Cortex of kidney (tissue), 1 donor: ENCODE results near the gene GASK1B.

ENCODE experiments used
- DNase-seq: peaks from one replicate; lab custom pipeline; 2025; lab: John Stamatoyannopoulos, UW

Gene GASK1B

DNA sequence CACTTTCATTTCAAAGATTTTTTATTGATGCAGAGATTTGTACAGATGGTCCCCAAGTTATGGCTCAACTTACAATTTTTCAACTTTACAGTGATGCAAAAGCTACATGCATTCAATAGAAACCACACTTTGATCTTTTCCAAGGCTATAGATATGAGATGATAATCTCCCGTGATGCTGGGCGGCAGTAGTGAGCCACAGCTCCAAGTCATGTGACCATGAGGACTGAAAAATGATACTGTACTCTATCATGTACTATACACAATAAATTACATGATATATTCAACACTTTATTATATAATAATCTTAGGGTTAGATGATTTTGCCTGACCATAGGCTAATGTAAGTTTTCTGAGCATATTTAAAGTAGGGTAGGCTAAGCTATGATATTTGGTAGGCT, 14.0 kb upstream of the GASK1B start:
- DNase-seq = no peak

DNA sequence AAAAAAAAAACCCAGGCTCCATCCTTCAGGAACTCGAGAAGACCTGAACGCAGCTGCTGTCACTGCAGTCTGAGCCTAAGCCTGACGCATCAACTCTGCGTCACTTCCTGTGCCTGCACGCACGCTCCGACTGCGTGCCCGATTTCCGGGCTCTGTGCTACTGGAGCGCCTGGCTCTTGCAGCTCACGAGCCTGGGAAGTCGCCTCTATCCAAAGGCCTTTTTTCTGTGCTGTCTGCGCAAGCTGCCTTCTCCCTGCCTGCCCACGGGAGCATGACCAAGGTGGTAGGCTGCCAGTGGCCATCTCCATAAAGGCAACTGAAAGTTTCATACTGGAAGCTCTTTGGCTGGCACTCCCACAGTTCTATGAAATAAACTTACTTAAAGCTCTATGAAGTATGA, 9.9 kb upstream of the GASK1B start:
- DNase-seq = no peak

DNA sequence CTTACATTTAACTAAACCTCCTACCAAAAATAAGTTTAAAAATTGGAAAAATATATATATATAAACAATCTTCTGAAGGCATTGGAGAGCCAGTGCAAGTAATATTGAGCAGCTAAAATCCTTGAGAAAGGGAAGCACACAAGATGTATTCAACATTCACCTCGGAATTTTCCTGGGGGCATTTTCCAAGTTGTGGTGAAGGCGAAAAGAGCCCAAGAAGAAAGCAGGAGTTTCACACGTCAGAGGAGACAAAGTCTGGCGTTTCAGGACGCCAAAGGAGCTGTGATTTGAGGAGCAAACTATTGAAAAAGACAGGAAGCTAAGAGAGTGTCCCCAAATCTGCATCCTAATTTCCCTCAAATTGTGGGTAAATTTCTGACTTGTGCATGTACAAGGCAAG, 9.1 kb upstream of the GASK1B start:
- no peak for DNase-seq

DNA sequence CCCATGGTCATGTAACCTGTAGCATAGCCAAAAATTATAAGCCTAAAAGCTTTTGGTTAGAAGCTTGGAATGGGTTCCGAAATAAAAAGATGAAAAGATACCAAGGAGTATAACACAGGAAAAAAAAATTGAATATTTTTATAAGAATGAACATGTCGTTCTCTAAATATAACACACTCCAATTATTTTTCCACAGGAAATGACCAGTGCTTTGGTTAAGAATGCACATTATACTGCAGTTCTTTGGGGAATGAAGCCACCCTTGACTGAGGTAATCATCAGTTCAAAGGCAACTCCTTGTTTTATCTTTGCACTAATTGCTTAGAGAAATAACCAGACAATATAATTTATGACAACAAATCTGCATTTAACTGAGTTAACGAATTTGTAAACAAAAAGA, 6.6 kb upstream of the GASK1B start:
- DNase-seq = no peak

DNA sequence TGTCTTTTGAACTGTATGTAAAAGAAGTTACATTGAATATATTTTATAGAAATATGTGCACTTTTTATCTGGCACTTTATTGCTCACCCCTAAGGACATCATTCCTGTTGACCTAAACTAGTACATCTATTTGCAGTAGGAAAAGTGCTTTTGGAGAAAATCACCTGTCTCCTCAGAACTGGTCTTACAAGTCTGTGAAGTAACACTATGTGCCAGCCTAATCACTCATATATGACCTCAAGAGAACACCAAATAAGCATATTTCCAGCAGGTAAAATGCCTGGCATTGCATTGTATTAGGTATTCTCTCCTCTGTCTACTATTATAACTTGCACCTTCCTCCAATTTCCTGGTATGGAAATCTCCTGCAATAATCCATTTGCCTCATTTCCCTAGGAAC, 4.0 kb upstream of the GASK1B start:
- no peak for DNase-seq

DNA sequence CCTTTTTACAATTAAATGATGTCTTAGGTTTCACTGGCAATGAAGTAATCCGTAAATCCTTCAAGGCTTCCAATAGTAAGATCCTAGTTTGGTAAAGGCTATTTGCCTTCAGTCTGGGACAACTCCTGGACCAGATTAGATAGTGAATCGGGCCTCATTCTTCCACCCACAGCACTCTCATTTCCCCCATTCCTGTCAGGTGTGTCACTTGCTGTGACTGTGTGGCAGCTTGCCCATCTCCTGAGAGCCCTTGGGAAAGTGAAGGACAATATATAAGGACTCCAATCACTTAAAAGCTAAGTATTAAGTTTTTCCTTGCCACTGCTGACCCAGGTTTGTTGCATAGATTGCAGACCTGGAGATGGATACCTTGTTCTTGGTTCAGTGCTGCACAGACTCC, 3.3 kb upstream of the GASK1B start:
- no peak for DNase-seq

DNA sequence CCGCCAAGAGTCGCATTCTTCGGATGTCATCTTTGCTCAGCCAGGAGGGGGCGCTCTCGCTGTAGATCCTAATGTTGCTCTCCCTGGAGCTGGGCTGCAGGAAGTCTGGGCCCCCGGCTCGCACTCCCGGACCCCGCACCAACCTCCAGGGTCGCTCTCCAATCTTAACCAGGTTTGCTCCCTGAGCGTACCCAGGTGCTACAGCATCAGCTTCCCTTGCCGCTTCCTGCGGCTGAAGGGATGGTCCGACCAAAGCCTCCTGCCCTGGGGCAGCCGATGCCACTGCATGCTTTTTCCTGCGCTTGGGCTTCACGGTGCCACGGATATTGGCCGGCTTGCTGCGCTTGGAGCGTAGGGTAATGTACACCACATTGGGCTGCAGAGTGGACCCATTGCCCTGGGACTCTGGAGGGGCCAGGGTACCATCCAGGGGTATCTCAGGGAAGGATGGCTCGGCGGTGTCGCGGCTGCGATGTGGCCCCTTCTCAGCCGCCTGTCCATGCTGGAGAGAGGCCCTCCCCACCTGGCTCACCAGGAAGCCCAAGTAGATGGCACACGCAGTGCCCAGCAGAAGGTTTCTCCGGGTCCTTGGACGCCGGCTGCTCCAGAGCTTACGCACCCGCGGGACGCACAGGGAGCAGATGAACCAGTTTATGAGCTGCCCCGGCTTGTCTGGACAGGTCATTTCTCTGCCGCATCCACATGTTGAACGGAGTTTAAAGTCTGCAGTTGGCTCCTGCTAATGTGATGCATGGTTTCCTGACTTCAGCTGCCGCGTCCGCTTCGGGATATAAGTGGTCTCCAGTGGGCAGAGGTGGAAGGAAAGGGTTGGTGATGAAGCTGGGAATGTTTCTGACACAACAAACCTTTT, 1.9 kb downstream of the GASK1B start:
- no peak for DNase-seq

DNA sequence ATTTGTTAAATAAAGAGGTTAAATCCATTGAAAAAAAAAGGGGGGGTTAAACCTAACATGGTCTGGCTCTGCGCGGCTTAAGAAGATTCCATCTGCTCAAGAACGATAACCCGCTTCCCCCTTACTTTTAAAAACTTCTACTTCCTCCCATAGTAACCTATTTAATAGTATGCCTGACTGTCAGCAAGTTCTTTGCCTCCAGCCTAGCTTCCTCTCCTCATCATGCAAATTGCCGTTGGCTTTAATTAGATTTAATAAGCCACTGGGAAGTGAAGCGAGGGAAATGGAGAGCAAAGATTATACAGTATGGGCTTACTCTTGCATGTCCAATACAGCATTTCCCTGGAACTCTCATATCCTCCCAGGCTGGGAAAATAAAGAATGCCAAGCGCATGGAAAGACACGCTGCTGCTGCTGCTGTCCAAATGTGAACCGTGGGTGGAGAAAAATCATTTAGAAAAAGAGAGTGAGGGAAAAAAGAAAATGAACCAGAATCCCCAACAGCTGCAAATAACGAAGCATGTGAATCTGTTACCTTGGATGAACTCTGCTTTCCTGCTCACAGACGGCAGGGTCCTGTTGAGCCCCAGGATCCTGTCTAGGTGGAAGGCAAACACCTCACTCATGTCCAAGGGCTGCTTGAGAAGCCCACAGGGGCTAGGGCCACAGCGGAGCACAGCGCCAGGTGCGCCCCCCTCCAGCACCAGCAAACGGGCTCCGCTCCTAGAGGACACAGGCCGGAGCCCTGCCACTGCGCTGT, 2.7 kb downstream of the GASK1B start:
- DNase-seq = no peak

DNA sequence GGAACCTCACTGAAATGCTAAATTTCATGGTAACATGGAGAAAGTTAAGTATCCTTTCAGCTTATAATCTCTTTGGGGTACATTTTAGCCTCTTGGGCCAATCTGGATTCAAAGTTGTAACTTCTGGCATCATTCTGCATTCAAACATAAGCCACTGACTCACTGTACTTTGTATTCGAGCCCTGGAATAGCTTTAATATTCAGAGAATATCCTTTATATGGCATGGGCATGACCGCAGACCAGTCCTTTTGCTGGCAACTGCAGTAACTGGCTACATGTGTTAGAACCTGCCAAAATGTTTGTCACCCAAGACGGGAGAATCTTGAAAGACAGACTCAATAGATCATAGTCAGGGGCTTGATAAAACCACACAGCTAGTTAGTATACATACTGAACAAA, 3.3 kb downstream of the GASK1B start:
- DNase-seq = no peak

DNA sequence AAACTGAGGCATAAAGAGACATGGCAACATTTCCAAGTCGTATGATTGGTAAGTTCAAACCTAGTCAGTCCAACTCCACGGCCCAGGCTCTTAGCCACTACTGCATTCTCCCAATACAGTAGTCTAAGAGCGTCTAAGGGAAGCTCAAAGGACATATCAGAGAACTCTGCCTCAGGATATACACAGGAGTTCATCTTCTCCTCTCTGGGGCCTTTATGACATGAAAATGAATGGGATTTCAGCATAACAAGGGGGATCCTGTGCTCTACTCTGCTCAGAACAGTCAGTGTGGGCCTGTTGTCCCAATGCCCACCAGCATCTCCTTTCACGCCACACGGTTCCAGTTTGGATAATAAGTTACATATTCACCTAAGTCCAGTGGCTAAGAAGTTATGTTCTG, 4.2 kb downstream of the GASK1B start:
- DNase-seq = no peak

DNA sequence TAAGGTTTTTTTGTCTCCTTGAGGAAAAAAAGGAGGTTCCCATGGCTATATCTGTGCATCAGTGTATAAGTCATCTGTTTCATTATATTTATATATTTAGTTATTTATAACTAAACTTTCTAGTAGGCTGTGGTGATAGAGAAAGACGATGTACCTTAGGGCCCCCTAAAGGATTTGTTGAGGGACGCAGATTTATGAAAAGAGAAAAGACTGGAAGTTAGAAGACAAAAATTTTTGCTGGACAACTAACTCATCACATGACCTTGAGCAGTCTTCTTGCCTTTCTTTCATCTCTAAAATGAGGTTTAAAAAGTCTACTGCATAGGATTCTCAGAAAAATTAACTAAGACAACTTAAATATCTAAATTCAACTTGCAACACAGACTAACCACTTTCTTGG, 6.1 kb downstream of the GASK1B start:
- no peak for DNase-seq

DNA sequence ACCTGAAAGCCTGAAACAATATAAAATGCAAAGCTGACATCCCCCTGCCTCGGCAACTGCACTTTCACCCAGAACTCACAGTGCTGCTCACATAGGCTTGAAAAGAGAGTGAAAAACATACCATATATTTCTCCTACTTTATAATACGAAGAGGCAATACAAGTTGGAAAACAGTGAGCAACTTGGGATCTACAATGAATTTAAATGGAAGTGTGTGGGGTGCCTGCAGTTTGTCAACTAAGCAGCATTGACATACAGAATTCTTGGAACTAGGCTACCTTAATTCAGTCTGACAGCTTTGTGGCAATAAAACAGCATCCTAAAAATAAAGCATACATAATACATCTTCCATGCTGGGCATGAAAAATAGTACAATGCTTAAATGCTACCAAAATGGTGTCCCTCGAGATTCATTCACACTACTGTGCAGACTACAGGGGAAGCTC, 8.0 kb downstream of the GASK1B start:
- no peak for DNase-seq

DNA sequence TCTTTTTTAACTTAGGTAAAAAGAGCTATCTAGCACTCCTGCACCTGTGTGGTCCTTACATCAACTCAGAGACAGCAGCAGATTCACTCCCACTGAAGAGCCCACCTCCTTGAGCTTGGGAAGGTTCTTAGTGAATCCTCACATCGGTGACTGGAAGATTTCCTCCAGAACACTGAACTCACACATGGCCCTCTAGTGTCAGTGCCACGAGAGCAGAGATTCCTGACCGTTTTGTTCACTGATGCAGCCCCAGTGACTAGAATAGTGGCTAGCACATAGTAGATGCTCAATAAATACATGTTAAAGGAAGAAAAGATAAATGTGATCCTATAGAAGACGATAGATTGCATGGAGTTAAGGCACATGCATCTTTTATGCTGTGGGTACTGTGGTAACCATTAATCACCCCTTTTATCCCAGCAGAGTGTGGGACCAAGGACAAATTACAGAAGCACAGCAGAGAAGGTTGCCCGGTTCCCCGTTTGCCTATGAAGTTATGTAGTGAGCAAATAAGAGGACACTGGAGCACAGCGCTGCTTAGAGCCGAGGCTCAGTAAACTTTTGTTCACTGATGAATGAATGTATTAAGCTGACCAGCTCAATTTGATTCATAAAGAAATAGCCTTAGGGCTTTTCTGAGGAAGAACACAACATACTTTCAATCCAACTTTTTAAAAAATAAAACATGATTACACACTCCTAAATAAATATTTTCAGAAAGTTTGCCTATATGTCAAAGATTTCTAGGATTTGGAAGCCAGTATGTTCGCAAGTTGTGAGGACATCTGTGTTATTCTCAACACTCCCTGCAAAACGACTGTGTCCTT, 8.7 kb downstream of the GASK1B start:
- DNase-seq = no peak

DNA sequence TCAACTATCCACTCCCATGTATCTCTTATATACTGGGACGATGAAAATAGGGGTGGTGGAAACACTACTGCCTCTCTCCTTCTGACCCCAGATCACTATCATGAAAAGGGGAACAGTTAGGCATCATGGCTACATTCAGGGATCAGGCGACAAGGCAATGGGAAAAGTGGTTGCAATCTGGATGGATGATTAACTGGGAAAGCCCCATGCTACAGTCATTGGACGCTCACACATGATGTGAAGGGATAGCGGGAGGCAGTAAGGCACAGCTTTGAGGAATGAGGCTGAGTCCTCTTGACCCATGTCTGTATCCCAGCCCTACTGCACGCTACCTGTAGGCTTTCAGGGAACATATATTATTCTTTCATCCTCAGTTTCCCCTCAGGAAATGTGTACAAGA, 10.2 kb downstream of the GASK1B start:
- no peak for DNase-seq

DNA sequence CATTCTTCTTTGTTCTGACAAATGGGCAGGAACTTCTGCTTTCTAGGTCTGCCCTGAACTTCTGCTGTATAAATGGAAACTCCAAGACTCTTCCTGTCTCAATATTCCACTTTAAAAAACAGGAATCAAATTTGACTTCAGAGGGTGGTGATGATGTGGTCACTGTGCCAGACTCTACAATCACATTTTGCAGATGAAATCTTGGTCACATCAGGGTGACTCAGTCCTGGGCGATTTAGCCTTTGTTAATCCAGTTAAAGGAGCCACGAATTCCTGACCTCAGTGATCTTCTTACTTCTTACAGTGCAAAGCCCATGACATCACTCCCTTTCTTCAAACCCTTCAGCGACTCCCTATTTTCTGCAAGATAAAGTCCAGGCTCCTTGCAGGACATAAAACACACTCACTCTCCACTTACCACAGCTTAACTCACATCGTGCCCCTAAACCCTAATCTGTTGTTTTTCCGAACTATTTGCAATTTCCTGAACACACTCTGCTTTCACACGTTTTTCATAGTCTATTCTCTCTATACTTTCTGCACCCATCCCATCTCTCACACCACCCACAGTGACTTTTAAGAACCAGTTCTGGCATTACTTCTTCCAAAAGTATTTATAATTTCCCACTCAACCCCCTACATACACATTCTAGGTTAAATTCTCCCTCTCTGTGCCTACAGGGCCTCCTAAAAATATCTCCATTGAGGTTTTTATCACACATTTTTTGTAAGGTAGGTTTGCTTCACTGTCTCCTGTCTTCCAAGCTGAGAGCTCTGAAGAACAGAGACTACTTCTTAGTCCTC, 11.1 kb downstream of the GASK1B start:
- DNase-seq = no peak

DNA sequence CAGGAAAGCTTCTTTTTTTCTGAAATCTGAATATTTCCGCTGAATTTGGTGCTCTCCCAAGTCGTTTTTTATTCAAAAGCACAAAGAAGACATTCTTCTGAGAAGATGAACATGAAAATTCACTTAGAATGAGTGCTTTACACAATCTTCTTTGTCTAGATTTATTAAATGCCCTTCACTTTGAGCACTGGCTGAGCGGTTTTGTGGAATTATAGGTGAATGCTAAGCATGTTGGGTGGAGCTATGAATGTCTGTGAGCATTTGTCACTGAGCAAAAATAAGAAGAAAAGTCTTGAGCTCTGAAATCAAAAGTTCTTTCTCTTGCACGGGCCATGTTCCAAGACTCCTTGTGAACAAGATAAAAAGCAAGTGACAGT, 13.1 kb downstream of the GASK1B start:
- no peak for DNase-seq

DNA sequence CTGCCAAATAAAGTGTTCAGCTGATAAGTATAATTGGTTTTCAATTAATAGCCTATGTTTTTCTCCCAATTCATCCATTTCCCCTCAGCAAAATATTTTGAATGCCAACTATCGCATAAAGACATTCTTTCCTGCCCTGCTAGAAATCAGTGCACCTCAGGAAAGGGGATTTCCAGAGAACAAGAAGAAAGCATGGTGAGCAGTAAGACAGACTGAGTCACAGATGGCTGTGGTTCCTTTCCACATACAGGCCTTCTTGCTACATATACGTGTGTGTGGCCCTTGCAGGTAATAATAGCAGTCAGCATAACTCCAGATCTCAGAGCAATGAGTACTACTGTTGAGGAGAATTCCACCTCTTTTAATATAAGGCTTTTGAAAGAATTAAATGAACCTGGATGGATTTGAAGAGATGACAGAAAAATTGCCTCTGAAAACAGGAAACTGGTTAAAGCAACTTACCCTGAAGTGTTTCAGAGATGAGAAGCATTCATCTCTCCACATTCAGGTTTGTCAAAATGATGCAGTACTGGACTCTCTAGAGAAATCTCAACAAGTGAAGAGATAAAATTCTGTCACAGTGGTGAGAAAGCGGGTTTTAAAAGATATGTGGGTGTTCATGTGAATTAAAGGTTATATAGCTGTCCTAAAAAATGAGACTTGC, 13.6 kb downstream of the GASK1B start:
- no peak for DNase-seq

DNA sequence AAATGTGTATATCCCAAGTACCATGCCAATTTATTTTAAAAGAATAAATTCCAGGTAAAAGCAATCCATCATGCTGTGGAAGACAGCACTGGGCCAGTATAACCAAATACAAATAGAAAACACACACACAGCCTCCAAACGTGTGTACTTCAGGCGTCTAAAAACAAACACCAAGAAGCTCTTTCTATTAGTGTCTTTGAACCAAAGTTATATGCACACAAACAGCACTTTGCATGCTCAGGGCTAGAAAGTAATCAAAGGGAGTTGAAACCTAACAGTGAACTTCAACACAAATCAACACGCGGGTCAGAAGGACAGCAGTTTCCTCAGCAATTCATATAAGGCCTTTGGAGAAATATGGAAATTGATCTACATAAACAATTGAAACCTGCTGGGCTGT, 15.4 kb downstream of the GASK1B start:
- no peak for DNase-seq

DNA sequence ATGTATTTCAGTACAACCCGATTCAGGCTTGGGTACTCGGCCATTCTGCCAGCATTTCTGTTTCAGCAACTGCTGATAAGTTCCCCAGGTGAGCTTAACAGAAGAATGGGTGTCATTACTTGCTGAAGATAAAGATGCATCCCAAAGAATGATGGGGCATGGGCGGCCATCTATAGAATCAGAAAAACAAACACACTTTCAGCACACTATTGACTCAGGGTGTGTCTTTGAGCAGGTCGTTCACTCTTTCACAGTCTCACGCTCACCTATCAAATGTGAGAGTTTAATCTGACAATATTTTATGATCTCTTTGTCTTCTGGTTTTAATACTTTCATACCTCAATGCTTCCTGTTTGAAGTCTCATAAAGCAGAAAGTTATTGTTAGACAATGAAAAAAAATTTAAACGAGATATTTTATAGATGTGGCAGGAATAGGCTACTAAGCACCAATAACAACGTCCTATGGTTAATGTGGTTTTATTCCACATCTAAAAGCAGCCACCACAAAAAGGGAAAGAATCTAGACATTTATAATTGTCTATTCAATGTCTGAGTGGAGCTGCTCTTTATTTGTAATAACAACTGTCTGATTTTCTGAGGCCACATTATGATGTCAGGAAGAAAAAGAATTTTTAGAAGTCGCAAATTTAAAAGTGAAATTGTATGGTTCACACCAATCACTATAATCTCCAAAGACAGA, 17.0 kb downstream of the GASK1B start:
- DNase-seq = no peak

DNA sequence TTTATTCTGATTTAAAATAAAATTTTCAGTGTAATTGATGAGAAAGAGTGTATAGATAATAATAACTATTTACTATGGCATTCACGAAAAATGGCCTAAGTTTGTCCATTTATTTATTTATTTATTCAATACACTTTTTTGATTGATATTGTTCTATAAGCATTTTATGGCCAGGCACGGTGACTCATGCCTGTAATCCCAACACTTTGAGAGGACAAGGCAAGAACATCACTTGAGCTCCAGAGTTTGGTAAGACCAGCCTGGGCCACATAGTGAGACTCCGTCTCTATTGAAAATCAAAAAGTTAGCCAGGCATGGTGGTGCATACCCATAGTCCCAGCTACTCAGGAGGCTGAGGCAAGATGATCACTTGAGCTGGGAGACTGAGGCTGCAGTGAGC, 25.7 kb downstream of the GASK1B start:
- DNase-seq = no peak

DNA sequence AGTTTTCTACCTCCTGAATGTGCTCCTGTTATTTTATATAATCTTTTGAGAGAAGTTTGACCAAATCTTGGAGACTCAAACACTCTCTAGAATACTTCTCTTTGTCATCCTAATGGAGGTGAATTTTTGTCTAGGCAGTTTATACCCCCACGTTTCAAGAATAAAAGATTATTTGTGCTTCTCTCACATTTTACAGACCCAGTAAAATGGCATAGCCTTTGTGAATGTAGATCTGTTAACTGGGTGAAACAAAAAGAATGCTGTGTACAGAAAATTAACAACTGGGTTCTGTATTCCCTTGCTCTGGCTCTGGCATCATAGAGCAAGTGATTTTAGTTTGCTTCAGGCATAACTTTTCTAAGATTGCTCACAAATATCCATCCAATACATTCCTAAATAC, 26.1 kb downstream of the GASK1B start:
- DNase-seq = no peak
